Measurements from ENCODE around the gene TTLL10.

TTLL10 gene

DNA sequence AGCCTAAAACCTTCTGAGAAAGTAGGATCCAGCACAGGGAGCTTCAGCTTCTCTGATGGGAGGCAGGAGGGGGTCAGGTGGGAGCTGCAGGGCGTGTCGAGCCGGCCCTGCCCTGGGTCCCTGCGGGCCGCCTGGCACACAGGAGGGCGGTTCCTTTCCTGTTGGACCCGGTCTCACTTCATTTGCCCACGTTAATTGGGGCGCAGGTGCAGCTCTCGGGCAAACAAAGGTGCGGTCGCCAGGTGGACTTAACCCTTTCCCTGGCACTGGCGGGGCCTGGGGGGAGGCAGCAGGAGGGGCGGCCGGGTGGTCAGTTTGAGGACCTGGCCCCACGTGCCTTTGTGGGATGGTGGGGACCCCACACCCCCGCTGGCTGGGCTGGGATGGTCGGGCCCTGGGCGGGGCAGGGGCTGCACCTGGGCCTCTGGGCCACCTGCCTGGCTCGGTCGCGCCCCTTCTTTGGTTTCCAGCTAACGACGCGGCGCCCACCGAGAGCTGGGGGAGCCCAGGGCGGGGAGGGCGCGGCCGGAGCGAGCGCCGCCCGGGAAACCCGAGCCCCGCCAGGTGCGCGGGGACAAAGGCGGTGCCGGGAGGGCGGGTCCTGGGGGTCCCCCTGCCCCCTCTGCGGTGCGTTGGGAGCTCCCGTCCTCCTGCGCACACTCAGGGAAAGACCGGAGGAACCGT, 37.0 kb upstream of the TTLL10 start:
- no peak for TF ChIP-seq EZH2phosphoT487 (IDR thresholded peaks at IDR 0.05; ENCODE audit: borderline replicate concordance)
- no peak for TF ChIP-seq CTCF (conservative IDR thresholded peaks at IDR 0.05; ENCODE audit: low read length)
- no peaks in the 10 kb centered on the region for H3K27me3 ChIP-seq (ENCODE audit: insufficient read depth, low read length, poor library complexity, severe bottlenecking)
- H3K9ac ChIP-seq (ENCODE audit: low read depth, low read length, poor library complexity, severe bottlenecking) = peak overlapping the region; percentile 37
- no peak overlapping the region for H3K4me2 ChIP-seq (ENCODE audit: low read depth, low read length, poor library complexity, severe bottlenecking)
- no peaks in the 10 kb centered on the region for H4K20me1 ChIP-seq (ENCODE audit: insufficient read depth, low read length, poor library complexity, severe bottlenecking)
- no peaks in the 10 kb centered on the region for H3K79me2 ChIP-seq (ENCODE audit: insufficient read depth, low read length)
- H3K36me3 ChIP-seq (ENCODE audit: insufficient read depth, low read length) = no peaks in the 10 kb centered on the region
- H2AFZ ChIP-seq (ENCODE audit: low read length) = no peak overlapping the region
- no peaks in the 10 kb centered on the region for H3K9me2 ChIP-seq (replicated peaks; ENCODE audit: low read depth, low read length)
- H3K9me3 ChIP-seq (ENCODE audit: insufficient read depth, low read depth, low read length) = no peaks in the 10 kb centered on the region
- H3K4me3 ChIP-seq (ENCODE audit: low read length, poor library complexity, severe bottlenecking) = no peak overlapping the region
- peaks cover 20% of the 10 kb centered on the region for H3K4me1 ChIP-seq (ENCODE audit: insufficient read depth, low read length, poor library complexity, severe bottlenecking)
- H3F3A ChIP-seq (ENCODE audit: low read depth) = no peaks in the 10 kb centered on the region

DNA sequence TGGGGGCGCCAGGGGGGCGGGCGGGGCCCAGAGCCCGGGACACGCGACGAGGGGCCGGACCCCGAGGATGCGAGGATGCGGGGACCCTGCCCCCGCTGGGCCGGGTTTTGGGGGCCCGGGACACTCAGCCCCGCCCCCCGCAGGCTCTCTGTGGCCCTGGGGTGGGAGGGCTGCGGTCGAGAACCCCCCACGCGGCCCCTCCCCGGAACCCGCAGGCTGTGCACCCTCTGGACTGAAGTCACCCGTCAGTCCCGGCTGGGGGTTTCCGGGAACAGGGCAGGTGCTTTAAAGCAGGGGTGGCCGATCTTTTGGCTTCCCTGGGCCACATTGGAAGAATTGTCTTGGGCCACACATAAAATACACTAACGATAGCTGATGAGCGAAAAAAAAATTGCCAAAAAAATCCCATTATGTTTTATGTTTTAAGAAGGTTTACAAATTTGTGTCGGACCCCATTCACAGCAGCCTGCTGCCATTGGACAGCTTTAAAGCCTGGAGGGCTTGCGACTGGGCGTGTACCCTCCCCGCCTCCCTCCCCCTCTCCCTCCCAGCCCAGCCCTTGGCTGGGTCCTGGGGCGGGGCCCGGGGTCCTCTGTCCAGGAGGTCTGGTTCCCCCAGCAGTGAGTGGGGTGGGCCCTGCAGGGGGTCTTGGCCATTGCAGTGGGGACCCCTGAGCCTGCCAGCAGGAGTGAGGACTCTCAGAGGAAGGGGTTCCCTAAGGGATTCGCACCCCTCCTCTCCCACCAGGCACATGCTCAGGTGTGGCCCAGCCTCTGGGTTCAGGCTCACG, 36.2 kb upstream of the TTLL10 start:
- no peaks in the 10 kb centered on the region for H3K9me2 ChIP-seq (replicated peaks; ENCODE audit: low read depth, low read length)
- peak overlapping the region; percentile 50 for H3K9ac ChIP-seq (ENCODE audit: low read depth, low read length, poor library complexity, severe bottlenecking)
- peak overlapping the region; percentile 56 for H3K4me3 ChIP-seq (ENCODE audit: low read length, poor library complexity, severe bottlenecking)
- no peaks in the 10 kb centered on the region for H3F3A ChIP-seq (ENCODE audit: low read depth)
- H3K79me2 ChIP-seq (ENCODE audit: insufficient read depth, low read length) = no peaks in the 10 kb centered on the region
- TF ChIP-seq CTCF (conservative IDR thresholded peaks at IDR 0.05; ENCODE audit: low read length) (no peak), EZH2phosphoT487 (IDR thresholded peaks at IDR 0.05; ENCODE audit: borderline replicate concordance) (no peak)
- peak overlapping the region; percentile 66 for H3K4me2 ChIP-seq (ENCODE audit: low read depth, low read length, poor library complexity, severe bottlenecking)
- H3K36me3 ChIP-seq (ENCODE audit: insufficient read depth, low read length) = no peaks in the 10 kb centered on the region
- H3K9me3 ChIP-seq (ENCODE audit: insufficient read depth, low read depth, low read length) = no peaks in the 10 kb centered on the region
- no peaks in the 10 kb centered on the region for H4K20me1 ChIP-seq (ENCODE audit: insufficient read depth, low read length, poor library complexity, severe bottlenecking)
- peaks cover 20% of the 10 kb centered on the region for H3K4me1 ChIP-seq (ENCODE audit: insufficient read depth, low read length, poor library complexity, severe bottlenecking)
- no peak overlapping the region for H2AFZ ChIP-seq (ENCODE audit: low read length)
- H3K27me3 ChIP-seq (ENCODE audit: insufficient read depth, low read length, poor library complexity, severe bottlenecking) = no peaks in the 10 kb centered on the region

DNA sequence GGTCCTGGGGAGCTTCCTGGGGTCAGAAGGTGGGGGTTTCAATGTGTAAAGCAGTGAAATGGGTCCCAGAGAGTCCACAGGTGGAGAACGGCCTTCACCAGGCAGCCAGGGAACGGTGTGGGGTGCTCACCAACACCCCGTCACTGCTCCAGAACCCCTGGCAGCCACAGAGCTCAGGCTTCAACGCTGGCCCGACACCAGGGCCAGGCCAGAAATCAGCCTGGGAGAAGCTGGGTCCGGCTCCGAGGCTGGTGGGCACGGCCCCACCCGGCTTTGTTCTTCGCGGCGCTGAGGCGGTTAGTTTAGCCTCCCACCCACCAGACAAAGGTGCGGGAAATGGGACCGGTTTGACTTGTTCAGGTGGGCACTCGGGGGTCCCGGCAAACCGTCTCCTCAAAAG, 33.0 kb upstream of the TTLL10 start:
- no peak overlapping the region for H3K9ac ChIP-seq (ENCODE audit: low read depth, low read length, poor library complexity, severe bottlenecking)
- peaks cover 23% of the 10 kb centered on the region for H3K4me1 ChIP-seq (ENCODE audit: insufficient read depth, low read length, poor library complexity, severe bottlenecking)
- no peaks in the 10 kb centered on the region for H3K9me3 ChIP-seq (ENCODE audit: insufficient read depth, low read depth, low read length)
- no peak overlapping the region for H2AFZ ChIP-seq (ENCODE audit: low read length)
- H4K20me1 ChIP-seq (ENCODE audit: insufficient read depth, low read length, poor library complexity, severe bottlenecking) = no peaks in the 10 kb centered on the region
- no peaks in the 10 kb centered on the region for H3K27me3 ChIP-seq (ENCODE audit: insufficient read depth, low read length, poor library complexity, severe bottlenecking)
- no peaks in the 10 kb centered on the region for H3K79me2 ChIP-seq (ENCODE audit: insufficient read depth, low read length)
- H3K9me2 ChIP-seq (replicated peaks; ENCODE audit: low read depth, low read length) = no peaks in the 10 kb centered on the region
- no peaks in the 10 kb centered on the region for H3K36me3 ChIP-seq (ENCODE audit: insufficient read depth, low read length)
- H3K4me3 ChIP-seq (ENCODE audit: low read length, poor library complexity, severe bottlenecking) = no peak overlapping the region
- no peak overlapping the region for H3K4me2 ChIP-seq (ENCODE audit: low read depth, low read length, poor library complexity, severe bottlenecking)
- no peaks in the 10 kb centered on the region for H3F3A ChIP-seq (ENCODE audit: low read depth)
- TF ChIP-seq EZH2phosphoT487 (IDR thresholded peaks at IDR 0.05; ENCODE audit: borderline replicate concordance) = no peak
- no peak for TF ChIP-seq CTCF (conservative IDR thresholded peaks at IDR 0.05; ENCODE audit: low read length)

All from Loucy (cell line).